ENCODE results near the gene KATNAL2. TPM values are rescaled to one million over a fixed set of nuclear protein-coding genes. Genes with fewer than 3 reads are reported as not detected.
"Not testable (repeated sequence)": the region's sequence is repeated elsewhere in the genome, so short reads cannot be mapped to it uniquely, and the experiment has no call there.

KATNAL2 gene
- total RNA-seq, 3 donors from 2014 or later (not counting 1 experiment from before 2014, with no cell fraction given), result 0.45 to 1.2 (median 0.52) TPM

GRCh38 chr18:47029684-47030353 is 112.4 kb downstream of the KATNAL2 start:
- DNase-seq; H3K9me3 Mint-ChIP-seq; H3K4me1 ChIP-seq (ENCODE audit: control insufficient read depth, insufficient read depth, low read length); H3K27me3 Mint-ChIP-seq (ENCODE audit: low read depth in 2 of 2); intact Hi-C loops (cut with micrococcal nuclease); H3K27ac Mint-ChIP-seq; H3K27ac ChIP-seq (ENCODE audit: low read length); H3K36me3 ChIP-seq (ENCODE audit: control insufficient read depth, insufficient read depth, low read length); H3K36me3 Mint-ChIP-seq; H3K4me3 ChIP-seq (ENCODE audit: low read length); H3K27me3 ChIP-seq (ENCODE audit: control insufficient read depth, insufficient read depth, low read length); H3K4me1 Mint-ChIP-seq; H3K4me3 Mint-ChIP-seq: not testable (repeated sequence)
- no CpG with 5 or more reads among the region's 55 CpGs for WGBS (ENCODE audit: insufficient coverage)
- H3K9me3 ChIP-seq (ENCODE audit: control insufficient read depth, insufficient read depth, low read length), result peaks cover 24% of the 10 kb centered on the region
- peak in 2 of 3 donors; percentile 31 to 33 for ATAC-seq

GRCh38 chr18:47030887-47031286 is 113.5 kb downstream of the KATNAL2 start:
- H3K4me3 ChIP-seq (ENCODE audit: low read length); H3K4me3 Mint-ChIP-seq; H3K27me3 ChIP-seq (ENCODE audit: control insufficient read depth, insufficient read depth, low read length); H3K27me3 Mint-ChIP-seq (ENCODE audit: low read depth in 2 of 2); H3K4me1 ChIP-seq (ENCODE audit: control insufficient read depth, insufficient read depth, low read length); ATAC-seq; H3K27ac Mint-ChIP-seq; H3K36me3 ChIP-seq (ENCODE audit: control insufficient read depth, insufficient read depth, low read length); H3K4me1 Mint-ChIP-seq; H3K27ac ChIP-seq (ENCODE audit: low read length); H3K9me3 Mint-ChIP-seq; DNase-seq; intact Hi-C loops (cut with micrococcal nuclease): not testable (repeated sequence)
- H3K9me3 ChIP-seq (ENCODE audit: control insufficient read depth, insufficient read depth, low read length), result peaks cover 22% of the 10 kb centered on the region
- WGBS (ENCODE audit: insufficient coverage), result 88% methylated on average over 4 of the region's 12 CpGs
- peaks cover 12% of the 10 kb centered on the region for H3K36me3 Mint-ChIP-seq

GRCh38 chr18:47032945-47033344 is 115.5 kb downstream of the KATNAL2 start:
- H3K27ac Mint-ChIP-seq, result no peak overlapping the region
- H3K9me3 ChIP-seq (ENCODE audit: control insufficient read depth, insufficient read depth, low read length), result peaks cover 22% of the 10 kb centered on the region
- H3K9me3 Mint-ChIP-seq, result peaks cover 0 to 4% of the 10 kb centered on the region in 2 donors
- TF ChIP-seq, protein P1, sequence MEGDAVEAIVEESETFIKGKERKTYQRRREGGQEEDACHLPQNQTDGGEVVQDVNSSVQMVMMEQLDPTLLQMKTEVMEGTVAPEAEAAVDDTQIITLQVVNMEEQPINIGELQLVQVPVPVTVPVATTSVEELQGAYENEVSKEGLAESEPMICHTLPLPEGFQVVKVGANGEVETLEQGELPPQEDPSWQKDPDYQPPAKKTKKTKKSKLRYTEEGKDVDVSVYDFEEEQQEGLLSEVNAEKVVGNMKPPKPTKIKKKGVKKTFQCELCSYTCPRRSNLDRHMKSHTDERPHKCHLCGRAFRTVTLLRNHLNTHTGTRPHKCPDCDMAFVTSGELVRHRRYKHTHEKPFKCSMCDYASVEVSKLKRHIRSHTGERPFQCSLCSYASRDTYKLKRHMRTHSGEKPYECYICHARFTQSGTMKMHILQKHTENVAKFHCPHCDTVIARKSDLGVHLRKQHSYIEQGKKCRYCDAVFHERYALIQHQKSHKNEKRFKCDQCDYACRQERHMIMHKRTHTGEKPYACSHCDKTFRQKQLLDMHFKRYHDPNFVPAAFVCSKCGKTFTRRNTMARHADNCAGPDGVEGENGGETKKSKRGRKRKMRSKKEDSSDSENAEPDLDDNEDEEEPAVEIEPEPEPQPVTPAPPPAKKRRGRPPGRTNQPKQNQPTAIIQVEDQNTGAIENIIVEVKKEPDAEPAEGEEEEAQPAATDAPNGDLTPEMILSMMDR (IDR thresholded peaks at IDR 0.05), result no peak
- no peak for ATAC-seq
- no peak overlapping the region for H3K4me3 ChIP-seq (ENCODE audit: low read length)
- no peaks in the 10 kb centered on the region for H3K4me1 Mint-ChIP-seq
- H3K27ac ChIP-seq (ENCODE audit: low read length), result no peak overlapping the region
- DNase-seq, result no peak
- no peak overlapping the region for H3K4me3 Mint-ChIP-seq
- no peaks in the 10 kb centered on the region for H3K36me3 ChIP-seq (ENCODE audit: control insufficient read depth, insufficient read depth, low read length)
- H3K27me3 Mint-ChIP-seq (ENCODE audit: low read depth in 2 of 2), result no peaks in the 10 kb centered on the region
- intact Hi-C loops (cut with micrococcal nuclease), result no loop called here
- no peaks in the 10 kb centered on the region for H3K4me1 ChIP-seq (ENCODE audit: control insufficient read depth, insufficient read depth, low read length)
- H3K36me3 Mint-ChIP-seq, result peaks cover 19% of the 10 kb centered on the region
- no peaks in the 10 kb centered on the region for H3K27me3 ChIP-seq (ENCODE audit: control insufficient read depth, insufficient read depth, low read length)
- WGBS (ENCODE audit: insufficient coverage), result 93% methylated on average over 19 of the region's 19 CpGs

DNA sequence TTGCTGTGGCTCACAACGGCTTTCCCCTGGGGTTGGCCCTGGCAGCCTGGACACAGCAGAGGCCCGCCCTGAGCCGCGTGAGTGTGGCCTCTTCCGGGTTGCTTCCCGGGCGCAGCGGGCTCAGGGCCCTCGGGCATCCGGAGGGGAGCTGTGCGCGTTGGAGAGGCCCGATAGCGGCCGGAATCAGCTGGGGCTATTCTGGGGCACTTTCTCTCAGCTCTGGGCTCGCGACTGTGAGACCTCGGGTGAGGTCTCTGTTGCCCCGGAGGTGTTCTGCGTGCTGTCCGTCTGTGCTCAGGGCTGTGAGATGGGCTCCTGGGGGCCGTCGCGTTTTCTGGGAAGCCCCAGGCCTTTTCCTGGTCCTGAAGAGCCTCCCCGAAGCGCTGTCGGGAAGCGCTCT is 117.2 kb downstream of the KATNAL2 start:
- H3K4me1 ChIP-seq (ENCODE audit: control insufficient read depth, insufficient read depth, low read length); H3K4me3 Mint-ChIP-seq; ATAC-seq; intact Hi-C loops (cut with micrococcal nuclease); H3K36me3 ChIP-seq (ENCODE audit: control insufficient read depth, insufficient read depth, low read length); H3K4me3 ChIP-seq (ENCODE audit: low read length); H3K27ac Mint-ChIP-seq; H3K27ac ChIP-seq (ENCODE audit: low read length); H3K9me3 Mint-ChIP-seq; H3K27me3 Mint-ChIP-seq (ENCODE audit: low read depth in 2 of 2); DNase-seq; H3K27me3 ChIP-seq (ENCODE audit: control insufficient read depth, insufficient read depth, low read length); H3K4me1 Mint-ChIP-seq: not testable (repeated sequence)
- H3K9me3 ChIP-seq (ENCODE audit: control insufficient read depth, insufficient read depth, low read length), result peaks cover 22% of the 10 kb centered on the region
- H3K36me3 Mint-ChIP-seq, result peaks cover 19% of the 10 kb centered on the region
- WGBS (ENCODE audit: insufficient coverage), result 96% methylated on average over 28 of the region's 28 CpGs

GRCh38 chr18:47035156-47035671 is 117.8 kb downstream of the KATNAL2 start, which contains the start of gene ELOA2:
Gene ELOA2, minus strand, starts transcription at chr18:47035621. Its CDS starts 357 bp downstream, at chr18:47035264.
- 96% methylated on average over 29 of the region's 29 CpGs for WGBS (ENCODE audit: insufficient coverage)
- no peak within 1 kb of the TSS for H3K27ac Mint-ChIP-seq
- intact Hi-C loops (cut with micrococcal nuclease), result no loop called here

More at GRCh38 chr18:47035156-47035671, 117.8 kb downstream of the KATNAL2 start, which contains the start of gene ELOA2:
- TF ChIP-seq, protein P1 (IDR thresholded peaks at IDR 0.05), result no peak
- Histone ChIP-seq H3K4me1 (ENCODE audit: control insufficient read depth, insufficient read depth, low read length) (no peaks in the 10 kb centered on the region), H3K4me3 (ENCODE audit: low read length) (no peak within 1 kb of the TSS), H3K27ac (ENCODE audit: low read length) (no peak within 1 kb of the TSS), H3K27me3 (ENCODE audit: control insufficient read depth, insufficient read depth, low read length) (no peaks in the 10 kb centered on the region), H3K9me3 (ENCODE audit: control insufficient read depth, insufficient read depth, low read length) (peaks cover 22% of the 10 kb centered on the region), H3K36me3 (ENCODE audit: control insufficient read depth, insufficient read depth, low read length) (no peaks in the 10 kb centered on the region)
- DNase-seq (no peak), ATAC-seq (no peak)
- Mint-ChIP-seq H3K4me3 (no peak within 1 kb of the TSS), H3K4me1 (no peaks in the 10 kb centered on the region), H3K27me3 (ENCODE audit: low read depth in 2 of 2) (peaks cover 4 to 7% of the 10 kb centered on the region in 2 donors), H3K36me3 (peaks cover 19% of the 10 kb centered on the region), H3K9me3 (peaks cover 0 to 4% of the 10 kb centered on the region in 2 donors)
